SW480 (cell line): ENCODE data around the gene NEXN.
"Not testable (repeated sequence)": the region's sequence is repeated elsewhere in the genome, so short reads cannot be mapped to it uniquely, and the experiment has no call there.

Source experiments
- DNase-seq: peaks from one replicate; pipeline ENCODE4 v3.0.0-alpha.2; 2016; ENCODE audit warnings: low spot score

Gene NEXN

DNA sequence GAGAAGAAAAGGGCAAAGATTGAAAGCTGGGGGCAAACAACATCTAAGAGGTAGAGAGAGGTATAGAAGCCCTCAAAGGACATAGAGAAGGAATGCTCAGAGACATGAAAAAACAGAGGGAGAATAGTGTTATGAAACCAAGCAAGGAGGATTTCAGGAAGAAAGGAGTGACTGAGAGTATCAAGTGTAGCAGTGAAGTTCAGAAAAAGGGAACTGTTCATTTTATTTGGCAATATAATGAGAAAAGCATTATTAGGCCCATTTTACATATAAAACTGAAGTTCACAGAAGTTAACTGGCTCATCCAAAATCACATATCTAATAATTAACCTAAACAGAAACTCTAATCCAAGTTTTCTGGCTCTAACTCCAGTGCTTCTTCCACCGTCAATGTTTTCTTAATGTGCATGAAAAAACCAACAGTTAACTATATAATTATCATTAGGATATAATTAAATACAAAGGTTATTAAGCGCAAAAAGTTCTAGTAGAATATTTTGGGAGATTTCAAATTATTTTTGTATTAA is 17.7 kb downstream of the NEXN start:
- DNase-seq, result no peak

DNA sequence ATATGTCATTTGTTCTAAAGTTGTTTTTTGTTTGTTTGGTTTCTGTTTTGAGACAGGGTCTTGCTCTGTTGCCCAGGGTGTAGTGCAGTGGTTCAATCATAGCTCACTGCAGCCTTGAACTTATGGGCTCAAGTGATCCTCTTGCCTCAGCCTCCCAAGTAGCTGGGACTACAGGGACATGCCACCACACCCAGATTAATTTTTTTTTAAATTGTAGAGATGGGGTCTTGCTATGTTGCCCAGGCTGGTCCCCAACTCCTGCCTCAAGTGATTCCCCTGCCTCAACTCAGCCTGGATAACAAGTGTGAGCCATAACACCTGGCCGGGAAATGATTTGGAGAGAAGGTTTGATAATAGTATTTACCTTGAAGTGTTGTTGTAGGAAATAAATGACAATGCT is 18.2 kb downstream of the NEXN start:
- no peak for DNase-seq

GRCh38 chr1:77910116-77910515 is 21.7 kb downstream of the NEXN start:
- DNase-seq, result no peak

DNA sequence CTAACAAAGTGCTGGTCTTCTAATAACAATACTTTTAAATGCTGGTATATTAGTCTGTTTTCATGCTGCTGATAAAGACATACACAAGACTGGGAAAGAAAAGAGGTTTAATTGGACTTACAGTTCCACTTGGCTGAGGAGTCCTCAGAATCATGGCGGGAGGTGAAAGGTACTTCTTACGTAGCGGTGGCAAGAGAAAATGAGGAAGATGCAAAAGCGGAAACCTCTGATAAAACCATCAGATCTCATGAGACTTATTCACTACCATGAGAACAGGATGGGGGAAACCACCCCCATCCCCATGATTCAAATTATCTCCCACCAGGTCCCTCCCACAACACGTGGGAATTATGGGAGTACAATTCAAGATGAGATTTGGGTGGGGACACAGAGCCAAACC is 30.5 kb downstream of the NEXN start:
- DNase-seq, result not testable (repeated sequence)

- no peak for DNase-seq
Measured at GRCh38 chr1:77925518-77925917, 37.1 kb downstream of the NEXN start.

GRCh38 chr1:77925956-77926355 is 37.5 kb downstream of the NEXN start:
- no peak for DNase-seq

- DNase-seq, result no peak
Measured at GRCh38 chr1:77926561-77927357, 38.3 kb downstream of the NEXN start.

GRCh38 chr1:77927414-77927813 is 39.0 kb downstream of the NEXN start:
- no peak for DNase-seq

- DNase-seq, result no peak
Measured at GRCh38 chr1:77929806-77930205, 41.4 kb downstream of the NEXN start.

DNA sequence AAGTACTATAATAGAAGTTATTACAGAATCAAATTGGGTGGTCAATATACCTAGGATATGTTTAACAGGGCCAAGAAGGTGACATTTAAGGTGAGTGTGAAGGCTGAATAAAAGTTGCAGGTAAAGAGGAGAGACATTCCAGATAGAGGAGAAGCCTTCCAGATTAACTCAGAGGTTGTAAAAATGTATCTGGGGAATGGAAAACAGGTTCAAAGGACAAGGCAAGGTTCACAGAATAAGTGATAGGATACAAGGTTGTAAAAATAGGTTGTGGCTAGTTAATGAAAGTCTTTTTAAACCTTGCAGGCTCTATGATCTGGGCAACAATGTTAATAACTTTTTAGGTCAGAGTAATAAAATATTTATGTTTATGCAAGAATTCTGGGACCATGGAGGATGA is 50.2 kb downstream of the NEXN start:
- DNase-seq, result no peak

DNA sequence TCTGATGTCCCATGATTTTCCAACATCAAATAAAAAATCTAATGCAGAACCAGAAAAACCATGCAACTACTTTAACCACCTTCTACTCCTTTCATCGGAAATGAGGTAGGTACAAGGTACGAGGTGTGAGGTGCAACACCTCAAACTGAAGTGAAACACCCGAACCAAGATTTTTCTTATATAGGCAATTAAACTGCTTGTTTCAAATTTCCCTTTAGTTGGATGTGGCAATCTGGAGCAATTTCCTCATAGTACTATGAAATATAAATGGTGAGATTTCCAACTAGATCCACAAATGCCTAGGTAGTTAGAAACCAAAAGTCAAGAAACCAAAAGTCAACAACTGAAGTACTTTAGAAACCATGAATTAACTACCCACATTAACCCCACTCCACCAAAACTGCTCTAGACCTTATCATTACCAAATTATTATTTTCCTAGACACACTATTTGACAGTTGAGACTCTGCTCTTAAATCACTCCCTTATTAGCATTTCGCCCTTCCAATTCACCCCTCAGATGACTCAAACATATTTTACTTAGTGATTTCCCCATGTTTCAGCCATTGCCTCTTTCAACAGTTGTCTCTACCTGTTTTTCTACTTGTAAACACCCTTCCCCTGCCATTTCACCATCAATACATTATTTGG is 52.6 kb downstream of the NEXN start:
- no peak for DNase-seq

DNA sequence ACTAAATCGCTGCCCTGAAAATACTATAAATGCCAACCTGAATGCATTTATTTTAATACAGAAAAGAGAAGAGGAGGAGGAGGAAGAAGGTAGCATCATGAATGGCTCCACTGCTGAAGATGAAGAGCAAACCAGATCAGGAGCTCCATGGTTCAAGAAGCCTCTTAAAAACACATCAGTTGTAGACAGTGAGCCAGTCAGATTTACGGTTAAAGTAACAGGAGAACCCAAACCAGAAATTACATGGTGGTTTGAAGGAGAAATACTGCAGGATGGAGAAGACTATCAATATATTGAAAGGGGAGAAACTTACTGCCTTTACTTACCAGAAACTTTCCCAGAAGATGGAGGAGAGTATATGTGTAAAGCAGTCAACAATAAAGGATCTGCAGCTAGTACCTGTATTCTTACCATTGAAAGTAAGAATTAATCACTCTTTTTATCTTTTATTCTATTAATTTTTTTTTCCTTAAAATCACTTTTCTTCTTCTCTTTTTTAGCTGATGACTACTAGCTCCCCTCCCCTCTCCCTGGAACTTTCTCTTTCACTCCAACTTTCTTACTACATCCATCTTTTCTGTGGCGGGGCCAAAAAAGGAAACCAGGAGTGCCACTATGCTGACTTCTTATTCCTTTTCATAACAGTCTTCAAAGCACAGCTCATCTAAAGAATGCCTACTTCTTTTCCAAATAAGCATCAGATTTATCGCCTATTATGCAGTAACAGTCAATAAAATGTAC is 54.1 kb downstream of the NEXN start:
- no peak for DNase-seq

GRCh38 chr1:77945345-77945744 is 56.9 kb downstream of the NEXN start:
- DNase-seq, result no peak

- DNase-seq, result peak; percentile 21
Measured at GRCh38 chr1:77948841-77949424, 60.5 kb downstream of the NEXN start.

DNA sequence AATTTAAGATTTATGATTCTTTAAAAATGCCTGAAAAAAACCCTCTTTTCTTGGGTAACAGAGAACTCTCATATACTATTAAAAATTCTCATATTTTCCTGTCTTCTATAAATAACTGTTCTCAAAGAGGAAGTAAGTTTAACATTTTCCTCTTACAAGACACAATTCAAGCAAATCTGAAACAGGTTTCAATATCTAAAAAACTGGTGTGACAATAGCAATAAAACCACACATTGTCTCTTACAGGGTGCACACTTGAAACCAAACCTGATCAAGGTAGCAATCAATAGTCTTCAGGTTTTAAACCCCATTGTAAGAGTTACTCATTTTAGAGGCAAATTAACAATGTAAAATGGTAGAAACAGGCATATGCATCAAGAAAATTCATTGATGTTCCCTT is 62.4 kb downstream of the NEXN start:
- DNase-seq, result no peak

GRCh38 chr1:77951328-77951727 is 62.9 kb downstream of the NEXN start:
- no peak for DNase-seq

DNA sequence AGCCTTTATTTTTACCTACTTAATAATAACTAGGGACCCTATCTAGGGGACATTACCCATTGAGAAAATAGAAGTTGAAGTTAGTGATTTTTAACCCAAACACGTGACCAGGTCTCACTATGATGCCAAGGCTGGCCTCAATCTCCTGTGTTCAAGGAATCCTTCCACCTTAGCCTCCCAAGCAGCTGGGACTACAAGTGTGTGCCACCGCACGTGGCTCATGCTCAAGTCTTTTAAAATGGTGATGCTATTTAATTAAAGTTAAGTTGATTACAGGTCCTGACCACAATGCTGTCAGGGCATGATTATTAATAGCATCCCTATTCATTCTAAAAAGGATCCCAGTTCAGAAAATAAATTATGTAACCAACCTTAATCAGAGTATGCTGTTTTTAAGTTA is 65.5 kb downstream of the NEXN start:
- DNase-seq, result no peak

DNA sequence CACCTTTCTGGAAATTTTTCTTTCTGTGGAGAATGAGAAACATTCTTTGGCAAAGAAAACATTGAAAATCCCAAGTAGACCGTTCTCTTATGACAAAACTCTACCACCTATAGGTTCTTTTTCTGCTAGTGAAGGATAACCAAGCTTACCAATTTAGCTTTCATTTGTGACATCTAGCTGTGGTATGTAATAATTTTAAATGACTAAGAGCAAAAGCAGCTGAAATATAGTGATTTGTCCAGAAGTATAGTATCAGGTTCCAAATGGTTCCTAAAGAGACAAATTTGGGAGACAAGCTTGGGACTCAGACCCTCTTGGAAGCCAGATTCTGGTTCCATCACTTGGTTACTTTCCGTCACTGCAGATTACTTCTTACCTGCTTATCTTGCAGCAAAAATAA is 66.1 kb downstream of the NEXN start:
- no peak for DNase-seq

GRCh38 chr1:77955709-77956108 is 67.3 kb downstream of the NEXN start:
- DNase-seq, result no peak

DNA sequence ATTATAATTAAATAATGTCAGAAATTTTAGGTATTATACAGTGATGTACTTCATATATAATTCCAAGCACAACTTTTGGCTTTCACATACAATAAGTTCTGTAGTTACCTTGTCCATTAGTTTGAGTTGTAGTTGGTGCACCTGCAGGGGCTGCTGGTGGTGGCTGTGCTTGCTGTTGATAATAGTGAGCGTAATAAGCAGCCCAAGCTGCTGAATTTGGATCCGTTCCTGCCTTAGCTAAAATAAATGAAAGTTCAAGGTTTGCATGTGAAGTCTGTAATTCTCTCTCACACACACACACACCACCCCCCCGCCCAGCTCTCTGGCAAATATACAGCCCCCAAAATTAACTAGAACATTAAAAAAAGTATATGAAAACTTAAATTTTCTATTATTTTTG is 68.0 kb downstream of the NEXN start:
- DNase-seq, result no peak

DNA sequence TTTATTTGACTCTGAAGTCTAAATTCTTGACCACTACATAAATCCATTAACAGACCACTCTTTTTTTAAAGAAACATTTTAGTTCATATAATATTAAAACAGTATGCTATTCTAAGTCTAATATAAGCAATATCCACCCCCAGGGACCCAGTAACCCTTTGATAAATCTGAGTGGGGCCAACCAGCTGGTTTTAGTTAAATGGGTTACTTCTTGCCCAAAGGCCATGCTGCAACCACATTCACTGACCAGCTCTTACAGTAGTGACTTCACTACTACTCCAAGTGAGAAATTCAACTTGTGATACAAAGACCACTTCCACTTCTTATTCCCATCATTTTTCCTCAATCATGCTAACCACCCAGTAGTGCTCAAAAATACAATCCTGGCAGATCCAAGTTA is 70.0 kb downstream of the NEXN start:
- no peak for DNase-seq

DNA sequence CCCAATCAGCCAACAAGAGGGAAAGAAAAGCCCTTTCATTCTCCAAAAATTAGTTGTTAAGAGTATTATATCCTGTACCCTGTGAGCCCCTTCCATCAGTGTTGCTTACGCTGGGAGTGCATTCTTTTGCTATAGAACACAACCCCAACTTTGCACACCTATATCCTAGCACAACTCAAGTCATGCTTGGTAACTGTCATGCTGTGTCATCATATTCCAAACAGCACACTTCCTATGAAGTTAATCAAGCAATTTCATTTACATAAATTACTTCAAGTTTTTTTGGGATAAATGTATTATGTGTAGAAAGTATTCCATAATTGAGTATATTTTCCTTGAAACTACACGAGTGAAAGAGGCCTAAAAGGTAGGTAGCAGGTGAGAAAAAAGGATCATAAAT is 70.4 kb downstream of the NEXN start:
- DNase-seq, result no peak

GRCh38 chr1:77961392-77961791 is 73.0 kb downstream of the NEXN start:
- DNase-seq, result no peak
